Measurements from ENCODE around the gene SNED1. TPM values are rescaled to one million over a fixed set of nuclear protein-coding genes. Genes with fewer than 3 reads are reported as not detected.
A peak's percentile ranks its signal among the peaks of the same experiment; 100 is the strongest.

The SNED1 gene
- total RNA-seq, 1 donor from 2014 or later, result 2.3 TPM

GRCh38 chr2:241007880-241008710, 9.7 kb downstream of the SNED1 start:
- Mint-ChIP-seq H3K36me3 (ENCODE audit: low read depth, unreplicated experiment) (peaks cover 4% of the 10 kb centered on the region), H3K27ac (ENCODE audit: unreplicated experiment) (no peak overlapping the region), H3K9me3 (ENCODE audit: unreplicated experiment) (no peaks in the 10 kb centered on the region), H3K27me3 (ENCODE audit: unreplicated experiment) (peaks cover 7% of the 10 kb centered on the region), H3K4me3 (ENCODE audit: unreplicated experiment) (no peak overlapping the region), H3K4me1 (ENCODE audit: unreplicated experiment) (peaks cover 6% of the 10 kb centered on the region)
- no peak for TF ChIP-seq CTCF (IDR thresholded peaks at IDR 0.05; ENCODE audit: unreplicated experiment)
- no peak for DNase-seq (ENCODE audit: low spot score)

- peak overlapping the region; percentile 56 for H3K4me3 Mint-ChIP-seq (ENCODE audit: unreplicated experiment)
- H3K4me1 Mint-ChIP-seq (ENCODE audit: unreplicated experiment), result peaks cover 6% of the 10 kb centered on the region
- TF ChIP-seq CTCF (IDR thresholded peaks at IDR 0.05; ENCODE audit: unreplicated experiment), result no peak
- H3K27me3 Mint-ChIP-seq (ENCODE audit: unreplicated experiment), result peaks cover 7% of the 10 kb centered on the region
- peaks cover 4% of the 10 kb centered on the region for H3K36me3 Mint-ChIP-seq (ENCODE audit: low read depth, unreplicated experiment)
- DNase-seq (ENCODE audit: low spot score), result no peak
- H3K27ac Mint-ChIP-seq (ENCODE audit: unreplicated experiment), result no peak overlapping the region
- H3K9me3 Mint-ChIP-seq (ENCODE audit: unreplicated experiment), result no peaks in the 10 kb centered on the region
These were observed 10.3 kb downstream of the SNED1 start for GRCh38 chr2:241008711-241009121.

- Mint-ChIP-seq H3K27me3 (ENCODE audit: unreplicated experiment) (peaks cover 4% of the 10 kb centered on the region), H3K27ac (ENCODE audit: unreplicated experiment) (no peak overlapping the region), H3K36me3 (ENCODE audit: low read depth, unreplicated experiment) (peaks cover 4% of the 10 kb centered on the region), H3K4me3 (ENCODE audit: unreplicated experiment) (peak overlapping the region; percentile 56), H3K9me3 (ENCODE audit: unreplicated experiment) (no peaks in the 10 kb centered on the region), H3K4me1 (ENCODE audit: unreplicated experiment) (peaks cover 6% of the 10 kb centered on the region)
- no peak for TF ChIP-seq CTCF (IDR thresholded peaks at IDR 0.05; ENCODE audit: unreplicated experiment)
- DNase-seq (ENCODE audit: low spot score), result no peak
These were observed 10.8 kb downstream of the SNED1 start for GRCh38 chr2:241009191-241009590.

- Mint-ChIP-seq H3K4me3 (ENCODE audit: unreplicated experiment) (no peak overlapping the region), H3K36me3 (ENCODE audit: low read depth, unreplicated experiment) (peaks cover 4% of the 10 kb centered on the region), H3K4me1 (ENCODE audit: unreplicated experiment) (peaks cover 6% of the 10 kb centered on the region), H3K27ac (ENCODE audit: unreplicated experiment) (peak overlapping the region; percentile 48), H3K27me3 (ENCODE audit: unreplicated experiment) (peaks cover 4% of the 10 kb centered on the region), H3K9me3 (ENCODE audit: unreplicated experiment) (no peaks in the 10 kb centered on the region)
- TF ChIP-seq CTCF (IDR thresholded peaks at IDR 0.05; ENCODE audit: unreplicated experiment), result no peak
- peak; percentile 65 for DNase-seq (ENCODE audit: low spot score)
These were observed 11.4 kb downstream of the SNED1 start for GRCh38 chr2:241009601-241010530.
